ENCODE results near the gene FLII. TPM values are rescaled to one million over a fixed set of nuclear protein-coding genes. Genes with fewer than 3 reads are reported as not detected.
"Not testable (repeated sequence)": the region's sequence is repeated elsewhere in the genome, so short reads cannot be mapped to it uniquely, and the experiment has no call there.

FLII gene
- total RNA-seq, 1 experiment from 2014 or later, result 264 TPM

DNA sequence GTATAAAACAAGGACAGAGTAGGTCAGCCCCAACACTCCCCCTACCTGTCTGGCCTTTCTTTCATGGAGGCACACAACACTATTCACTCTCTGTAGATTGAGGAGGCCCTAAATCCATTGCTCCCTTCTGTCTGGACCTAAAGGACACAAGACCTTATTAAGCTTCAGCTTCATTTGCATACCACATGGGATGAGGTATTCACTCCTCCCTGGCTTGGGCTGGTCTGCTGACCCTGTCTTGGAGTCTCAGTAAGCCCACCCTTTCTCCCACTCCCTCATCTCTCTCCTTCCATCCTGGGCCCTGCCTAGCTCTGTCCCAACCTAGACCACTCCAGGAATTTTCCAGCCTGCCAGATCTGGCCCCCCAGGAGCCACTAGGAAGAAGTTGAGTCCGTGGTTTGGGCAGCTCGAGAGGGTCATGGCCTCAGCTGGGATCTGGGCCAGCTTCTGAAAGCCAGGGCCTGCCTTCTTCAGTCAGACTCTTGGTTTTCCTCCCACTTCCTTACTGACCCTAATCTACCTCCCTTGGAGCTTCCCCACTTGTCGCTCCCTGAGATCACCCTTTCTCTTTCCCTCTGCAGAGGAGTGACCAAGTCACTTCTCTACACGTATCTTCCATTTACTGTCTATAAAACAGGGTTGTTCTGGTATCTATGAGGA lies 39.7 kb downstream of the FLII start (continued):
- TF ChIP-seq, protein P1, sequence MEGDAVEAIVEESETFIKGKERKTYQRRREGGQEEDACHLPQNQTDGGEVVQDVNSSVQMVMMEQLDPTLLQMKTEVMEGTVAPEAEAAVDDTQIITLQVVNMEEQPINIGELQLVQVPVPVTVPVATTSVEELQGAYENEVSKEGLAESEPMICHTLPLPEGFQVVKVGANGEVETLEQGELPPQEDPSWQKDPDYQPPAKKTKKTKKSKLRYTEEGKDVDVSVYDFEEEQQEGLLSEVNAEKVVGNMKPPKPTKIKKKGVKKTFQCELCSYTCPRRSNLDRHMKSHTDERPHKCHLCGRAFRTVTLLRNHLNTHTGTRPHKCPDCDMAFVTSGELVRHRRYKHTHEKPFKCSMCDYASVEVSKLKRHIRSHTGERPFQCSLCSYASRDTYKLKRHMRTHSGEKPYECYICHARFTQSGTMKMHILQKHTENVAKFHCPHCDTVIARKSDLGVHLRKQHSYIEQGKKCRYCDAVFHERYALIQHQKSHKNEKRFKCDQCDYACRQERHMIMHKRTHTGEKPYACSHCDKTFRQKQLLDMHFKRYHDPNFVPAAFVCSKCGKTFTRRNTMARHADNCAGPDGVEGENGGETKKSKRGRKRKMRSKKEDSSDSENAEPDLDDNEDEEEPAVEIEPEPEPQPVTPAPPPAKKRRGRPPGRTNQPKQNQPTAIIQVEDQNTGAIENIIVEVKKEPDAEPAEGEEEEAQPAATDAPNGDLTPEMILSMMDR (IDR thresholded peaks at IDR 0.05 in 2 of 3, conservative IDR thresholded peaks at IDR 0.05 in 1 of 3; ENCODE audit: borderline replicate concordance in 1 of 3, insufficient read depth in 1 of 3, low read depth in 2 of 3, low read length in 2 of 3), result no peak
- TF ChIP-seq CEBPB (IDR thresholded peaks at IDR 0.05; ENCODE audit: low read depth), result no peak
- TF ChIP-seq, protein P2, sequence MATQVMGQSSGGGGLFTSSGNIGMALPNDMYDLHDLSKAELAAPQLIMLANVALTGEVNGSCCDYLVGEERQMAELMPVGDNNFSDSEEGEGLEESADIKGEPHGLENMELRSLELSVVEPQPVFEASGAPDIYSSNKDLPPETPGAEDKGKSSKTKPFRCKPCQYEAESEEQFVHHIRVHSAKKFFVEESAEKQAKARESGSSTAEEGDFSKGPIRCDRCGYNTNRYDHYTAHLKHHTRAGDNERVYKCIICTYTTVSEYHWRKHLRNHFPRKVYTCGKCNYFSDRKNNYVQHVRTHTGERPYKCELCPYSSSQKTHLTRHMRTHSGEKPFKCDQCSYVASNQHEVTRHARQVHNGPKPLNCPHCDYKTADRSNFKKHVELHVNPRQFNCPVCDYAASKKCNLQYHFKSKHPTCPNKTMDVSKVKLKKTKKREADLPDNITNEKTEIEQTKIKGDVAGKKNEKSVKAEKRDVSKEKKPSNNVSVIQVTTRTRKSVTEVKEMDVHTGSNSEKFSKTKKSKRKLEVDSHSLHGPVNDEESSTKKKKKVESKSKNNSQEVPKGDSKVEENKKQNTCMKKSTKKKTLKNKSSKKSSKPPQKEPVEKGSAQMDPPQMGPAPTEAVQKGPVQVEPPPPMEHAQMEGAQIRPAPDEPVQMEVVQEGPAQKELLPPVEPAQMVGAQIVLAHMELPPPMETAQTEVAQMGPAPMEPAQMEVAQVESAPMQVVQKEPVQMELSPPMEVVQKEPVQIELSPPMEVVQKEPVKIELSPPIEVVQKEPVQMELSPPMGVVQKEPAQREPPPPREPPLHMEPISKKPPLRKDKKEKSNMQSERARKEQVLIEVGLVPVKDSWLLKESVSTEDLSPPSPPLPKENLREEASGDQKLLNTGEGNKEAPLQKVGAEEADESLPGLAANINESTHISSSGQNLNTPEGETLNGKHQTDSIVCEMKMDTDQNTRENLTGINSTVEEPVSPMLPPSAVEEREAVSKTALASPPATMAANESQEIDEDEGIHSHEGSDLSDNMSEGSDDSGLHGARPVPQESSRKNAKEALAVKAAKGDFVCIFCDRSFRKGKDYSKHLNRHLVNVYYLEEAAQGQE (IDR thresholded peaks at IDR 0.05; ENCODE audit: low read depth), result no peak

- Histone ChIP-seq H4K20me1 (ENCODE audit: insufficient read depth) (no peaks in the 10 kb centered on the region), H3K27ac (ENCODE audit: low read depth, low read length) (no peak overlapping the region), H3K9ac (ENCODE audit: low read length) (no peak overlapping the region), H3K27me3 (ENCODE audit: insufficient read depth, low read length) (no peaks in the 10 kb centered on the region), H3K9me3 (ENCODE audit: control insufficient read depth in 1 of 2, insufficient read depth in 1 of 2, low read depth in 1 of 2, low read length in 2 of 2) (no peaks in the 10 kb centered on the region), H3K4me2 (ENCODE audit: low read length) (no peak overlapping the region), H2AFZ (ENCODE audit: low read depth, low read length, poor library complexity, severe bottlenecking) (no peak overlapping the region), H3K4me3 (replicated peaks in 1 of 2; ENCODE audit: low read depth in 1 of 2, low read length in 2 of 2) (no peak overlapping the region), H3K79me2 (ENCODE audit: insufficient read depth, low read length) (no peaks in the 10 kb centered on the region), H3K36me3 (ENCODE audit: control insufficient read depth in 1 of 2, insufficient read depth in 2 of 2, low read length in 2 of 2) (no peaks in the 10 kb centered on the region), H3K4me1 (ENCODE audit: control insufficient read depth in 1 of 2, insufficient read depth in 2 of 2, low read length in 2 of 2) (peaks cover 21 to 34% of the 10 kb centered on the region in 2 experiments), H3K9me2 (ENCODE audit: insufficient read depth) (no peaks in the 10 kb centered on the region)
- DNase-seq (ENCODE audit: low read depth, low spot score) (peak; percentile 23), ATAC-seq (peak; percentile 87)
- POLR2A ChIA-PET, result no interaction called here
- TF ChIP-seq, protein P1 (IDR thresholded peaks at IDR 0.05 in 2 of 3, conservative IDR thresholded peaks at IDR 0.05 in 1 of 3; ENCODE audit: borderline replicate concordance in 1 of 3, insufficient read depth in 1 of 3, low read depth in 2 of 3, low read length in 2 of 3), result peak; percentile 74 to 98 (median 94)
- TF ChIP-seq EZH2 (IDR thresholded peaks at IDR 0.05) (no peak), ZNF274 (IDR thresholded peaks at IDR 0.05; ENCODE audit: low read depth, low read length) (no peak), RAD21 (IDR thresholded peaks at IDR 0.05; ENCODE audit: low read depth) (peak; percentile 87)
- CTCF ChIA-PET, result interaction anchor here (0.6 to 1.3 kb wide), 6 partner anchors 13 to 108 kb away, joined by 3 to 7 read pairs (median 6); partner anchors contain the start of gene ALKBH5
- intact Hi-C loops (cut with micrococcal nuclease), result loop anchor here (5.0 kb wide), 1 partner anchor 75 kb away; no protein-coding TSS in a partner anchor
- BruUV-seq (replicated peaks), result no TSS peak
- RAD21 ChIA-PET (ENCODE audit: low non-redundant PET in 1 of 2, low total read pairs in 2 of 2, uncharacterized antibody in 2 of 2, unreplicated experiment in 2 of 2), result interaction anchor here in 1 of 2 experiments (0.6 kb wide), 1 partner anchor 92 kb away, joined by 3 read pairs; no protein-coding TSS in a partner anchor
Observed at GRCh38 chr17:18217412-18218015, 41.0 kb downstream of the FLII start.

- DNase-seq (ENCODE audit: low read depth, low spot score); H2AFZ ChIP-seq (ENCODE audit: low read depth, low read length, poor library complexity, severe bottlenecking); H3K9ac ChIP-seq (ENCODE audit: low read length); H3K27me3 ChIP-seq (ENCODE audit: insufficient read depth, low read length); H3K79me2 ChIP-seq (ENCODE audit: insufficient read depth, low read length); H4K20me1 ChIP-seq (ENCODE audit: insufficient read depth); RAD21 ChIA-PET (ENCODE audit: low non-redundant PET in 1 of 2, low total read pairs in 2 of 2, uncharacterized antibody in 2 of 2, unreplicated experiment in 2 of 2); H3K4me2 ChIP-seq (ENCODE audit: low read length); H3K27ac ChIP-seq (ENCODE audit: low read depth, low read length); BruUV-seq (replicated peaks); POLR2A ChIA-PET; H3K4me3 ChIP-seq (replicated peaks in 1 of 2; ENCODE audit: low read depth in 1 of 2, low read length in 2 of 2); H3K36me3 ChIP-seq (ENCODE audit: control insufficient read depth in 1 of 2, insufficient read depth in 2 of 2, low read length in 2 of 2); H3K9me3 ChIP-seq (ENCODE audit: control insufficient read depth in 1 of 2, insufficient read depth in 1 of 2, low read depth in 1 of 2, low read length in 2 of 2); H3K9me2 ChIP-seq (ENCODE audit: insufficient read depth); ATAC-seq: not testable (repeated sequence)
- CTCF ChIA-PET, result interaction anchor here (1.0 to 1.3 kb wide), 3 partner anchors 42 to 108 kb away, joined by 5 to 6 read pairs (median 6); no protein-coding TSS in a partner anchor
- intact Hi-C loops (cut with micrococcal nuclease), result loop anchor here (5.0 kb wide), 1 partner anchor 75 kb away; no protein-coding TSS in a partner anchor
- H3K4me1 ChIP-seq (ENCODE audit: control insufficient read depth in 1 of 2, insufficient read depth in 2 of 2, low read length in 2 of 2), result peaks cover 21 to 34% of the 10 kb centered on the region in 2 experiments
Observed at GRCh38 chr17:18216906-18217305, 41.6 kb downstream of the FLII start.

All from HCT116 (cell line).